Measurements from ENCODE around the gene RTN4RL2.
"Not testable (repeated sequence)": the region's sequence is repeated elsewhere in the genome, so short reads cannot be mapped to it uniquely, and the experiment has no call there.

RTN4RL2 gene

GRCh38 chr11:57426929-57427726 lies 33.2 kb upstream of the RTN4RL2 start, which contains the start of gene SLC43A3:
Gene SLC43A3 (minus strand): TSS chr11:57427121. CDS start chr11:57426172, 949 bp downstream.
- H3K4me3 Mint-ChIP-seq = peak within 1 kb of the TSS; percentile 81 to 94
- H3K27me3 Mint-ChIP-seq = no peaks in the 10 kb centered on the region
- peak within 1 kb of the TSS; percentile 94 to 99 for H3K27ac Mint-ChIP-seq
- H3K9me3 Mint-ChIP-seq = no peaks in the 10 kb centered on the region
- DNase-seq (peak; percentile 69 to 80), ATAC-seq (peak; percentile 64)
- peaks cover 69% of the 10 kb centered on the region for H3K4me1 Mint-ChIP-seq

GRCh38 chr11:57427727-57428082 lies 32.6 kb upstream of the RTN4RL2 start:
- H3K27ac Mint-ChIP-seq = peak overlapping the region; percentile 94 to 99
- no peaks in the 10 kb centered on the region for H3K9me3 Mint-ChIP-seq
- ATAC-seq = no peak
- H3K27me3 Mint-ChIP-seq = no peaks in the 10 kb centered on the region
- no peak for DNase-seq
- H3K4me3 Mint-ChIP-seq = peak overlapping the region; percentile 81 to 94
- H3K4me1 Mint-ChIP-seq = peaks cover 69% of the 10 kb centered on the region

- Mint-ChIP-seq H3K27me3 (no peaks in the 10 kb centered on the region), H3K4me3 (no peak overlapping the region), H3K4me1 (peaks cover 62% of the 10 kb centered on the region), H3K9me3 (no peaks in the 10 kb centered on the region), H3K27ac (no peak overlapping the region)
- ATAC-seq = no peak
- no peak for DNase-seq
Measured at GRCh38 chr11:57428643-57429042, 31.7 kb upstream of the RTN4RL2 start.

GRCh38 chr11:57429946-57430345 lies 30.4 kb upstream of the RTN4RL2 start:
- no peaks in the 10 kb centered on the region for H3K27me3 Mint-ChIP-seq
- no peaks in the 10 kb centered on the region for H3K9me3 Mint-ChIP-seq
- H3K4me1 Mint-ChIP-seq = peaks cover 48% of the 10 kb centered on the region
- no peak for ATAC-seq
- DNase-seq = no peak
- no peak overlapping the region for H3K27ac Mint-ChIP-seq
- H3K4me3 Mint-ChIP-seq = no peak overlapping the region

GRCh38 chr11:57430952-57431351 lies 29.4 kb upstream of the RTN4RL2 start:
- no peak for DNase-seq
- no peak overlapping the region for H3K4me3 Mint-ChIP-seq
- H3K27ac Mint-ChIP-seq = peak overlapping the region in 1 of 2 donors; percentile 74
- ATAC-seq = no peak
- H3K9me3 Mint-ChIP-seq = no peaks in the 10 kb centered on the region
- H3K27me3 Mint-ChIP-seq = no peaks in the 10 kb centered on the region
- H3K4me1 Mint-ChIP-seq = peaks cover 38% of the 10 kb centered on the region

GRCh38 chr11:57432149-57432561 lies 28.2 kb upstream of the RTN4RL2 start:
- no peaks in the 10 kb centered on the region for H3K27me3 Mint-ChIP-seq
- peaks cover 32% of the 10 kb centered on the region for H3K4me1 Mint-ChIP-seq
- peak overlapping the region in 1 of 2 donors; percentile 69 for H3K27ac Mint-ChIP-seq
- no peak for DNase-seq
- H3K4me3 Mint-ChIP-seq = no peak overlapping the region
- ATAC-seq = no peak
- no peaks in the 10 kb centered on the region for H3K9me3 Mint-ChIP-seq

- peak; percentile 73 for ATAC-seq
Measured at GRCh38 chr11:57432714-57433163, 27.6 kb upstream of the RTN4RL2 start.

GRCh38 chr11:57434640-57435546 lies 25.4 kb upstream of the RTN4RL2 start:
- DNase-seq (no peak), ATAC-seq (no peak)
- H3K4me1 Mint-ChIP-seq = peaks cover 24% of the 10 kb centered on the region
- no peak overlapping the region for H3K4me3 Mint-ChIP-seq
- no peaks in the 10 kb centered on the region for H3K9me3 Mint-ChIP-seq
- no peak overlapping the region for H3K27ac Mint-ChIP-seq
- H3K27me3 Mint-ChIP-seq = no peaks in the 10 kb centered on the region

More at GRCh38 chr11:57432714-57433163, 27.6 kb upstream of the RTN4RL2 start:
- Mint-ChIP-seq H3K27me3 (no peaks in the 10 kb centered on the region), H3K4me3 (no peak overlapping the region), H3K9me3 (no peaks in the 10 kb centered on the region), H3K27ac (peak overlapping the region in 1 of 2 donors; percentile 86), H3K4me1 (peaks cover 26% of the 10 kb centered on the region)
- no peak for DNase-seq

- no peak for ATAC-seq
- H3K27me3 Mint-ChIP-seq = no peaks in the 10 kb centered on the region
- peaks cover 19% of the 10 kb centered on the region for H3K4me1 Mint-ChIP-seq
- H3K27ac Mint-ChIP-seq = no peak overlapping the region
- DNase-seq = no peak
- H3K4me3 Mint-ChIP-seq = no peak overlapping the region
- no peaks in the 10 kb centered on the region for H3K9me3 Mint-ChIP-seq
Measured at GRCh38 chr11:57436031-57436430, 24.3 kb upstream of the RTN4RL2 start.

GRCh38 chr11:57438345-57439285 lies 21.7 kb upstream of the RTN4RL2 start:
- H3K27ac Mint-ChIP-seq = peak overlapping the region in 1 of 2 donors; percentile 85
- no peak overlapping the region for H3K4me3 Mint-ChIP-seq
- no peaks in the 10 kb centered on the region for H3K27me3 Mint-ChIP-seq
- H3K9me3 Mint-ChIP-seq = no peaks in the 10 kb centered on the region
- H3K4me1 Mint-ChIP-seq = no peaks in the 10 kb centered on the region
- DNase-seq (no peak), ATAC-seq (no peak)

- H3K27ac Mint-ChIP-seq = no peak overlapping the region
- no peak for ATAC-seq
- no peaks in the 10 kb centered on the region for H3K9me3 Mint-ChIP-seq
- H3K4me3 Mint-ChIP-seq = no peak overlapping the region
- no peak for DNase-seq
- peaks cover 5% of the 10 kb centered on the region for H3K27me3 Mint-ChIP-seq
- H3K4me1 Mint-ChIP-seq = no peaks in the 10 kb centered on the region
Measured at GRCh38 chr11:57439786-57440185, 20.5 kb upstream of the RTN4RL2 start.

- Mint-ChIP-seq H3K27ac (peak overlapping the region in 1 of 2 donors; percentile 62), H3K4me3 (no peak overlapping the region), H3K9me3 (no peaks in the 10 kb centered on the region), H3K4me1 (no peaks in the 10 kb centered on the region), H3K27me3 (peaks cover 11% of the 10 kb centered on the region)
- ATAC-seq (no peak), DNase-seq (no peak)
Measured at GRCh38 chr11:57440744-57441414, 19.4 kb upstream of the RTN4RL2 start.

GRCh38 chr11:57444362-57445121 lies 15.8 kb upstream of the RTN4RL2 start:
- no peak for ATAC-seq

GRCh38 chr11:57445122-57445394 lies 15.3 kb upstream of the RTN4RL2 start:
- not testable (repeated sequence) for H3K4me3 Mint-ChIP-seq, H3K4me1 Mint-ChIP-seq, H3K9me3 Mint-ChIP-seq, DNase-seq, ATAC-seq
- H3K27ac Mint-ChIP-seq = peak overlapping the region in 1 of 2 donors; percentile 4
- H3K27me3 Mint-ChIP-seq = peaks cover 23% of the 10 kb centered on the region

More at GRCh38 chr11:57444362-57445121, 15.8 kb upstream of the RTN4RL2 start:
- Mint-ChIP-seq H3K27me3 (peaks cover 23% of the 10 kb centered on the region), H3K4me3 (no peak overlapping the region), H3K4me1 (no peaks in the 10 kb centered on the region), H3K9me3 (no peaks in the 10 kb centered on the region), H3K27ac (peak overlapping the region in 1 of 2 donors; percentile 4)
- no peak for DNase-seq
